NCI-H2107 (cell line): ENCODE measurements around the gene OR2T6.
"Not testable (repeated sequence)": the region's sequence is repeated elsewhere in the genome, so short reads cannot be mapped to it uniquely, and the experiment has no call there.

Source experiments
- DNase-seq: peaks from one replicate; lab custom pipeline; 2025; lab: John Stamatoyannopoulos, UW

OR2T6 gene

GRCh38 chr1:248433811-248434415, 58.4 kb downstream of the OR2T6 start:
- not testable (repeated sequence) for DNase-seq

- not testable (repeated sequence) for DNase-seq
Observed at GRCh38 chr1:248434913-248435312, 59.4 kb downstream of the OR2T6 start.

DNA sequence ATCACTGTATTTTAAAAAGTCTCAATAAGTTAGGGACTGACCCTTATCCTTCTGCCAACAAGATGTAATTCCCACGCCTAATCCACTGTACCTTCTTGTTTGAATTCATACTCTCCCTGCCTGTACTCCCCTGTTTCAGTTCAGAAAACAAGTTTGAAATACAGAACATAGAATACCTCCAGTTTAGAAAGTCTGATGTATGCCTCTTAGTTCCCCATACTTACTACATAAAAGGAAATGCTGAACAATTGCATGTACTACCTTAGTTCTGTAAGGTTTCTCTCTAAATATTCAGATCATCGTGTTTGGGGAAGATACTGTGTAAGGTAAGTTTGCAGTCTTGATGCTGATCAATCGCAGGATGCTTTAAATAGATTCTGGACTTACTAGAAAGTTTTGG, 60.8 kb downstream of the OR2T6 start:
- DNase-seq = not testable (repeated sequence)

DNA sequence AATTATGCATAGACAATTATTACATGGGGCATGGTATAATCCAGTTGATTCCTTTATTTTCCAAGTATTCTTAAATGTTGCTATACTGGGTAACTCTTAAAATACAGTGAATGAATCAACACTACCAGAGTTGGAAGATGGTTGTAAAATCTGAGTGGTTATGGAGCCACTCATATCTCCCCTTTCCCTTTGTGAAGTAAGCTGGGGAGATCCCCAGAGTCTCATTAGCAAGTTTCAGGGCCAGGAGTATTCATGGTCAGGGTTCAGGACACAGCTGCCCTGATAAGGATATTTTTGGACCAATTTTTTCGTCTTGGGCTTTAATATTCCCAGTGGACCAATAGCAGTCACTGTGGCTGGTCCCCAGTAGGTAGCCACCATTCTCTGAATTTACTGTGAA, 63.1 kb downstream of the OR2T6 start:
- not testable (repeated sequence) for DNase-seq

- not testable (repeated sequence) for DNase-seq
Observed at GRCh38 chr1:248439283-248439682, 63.7 kb downstream of the OR2T6 start.
